ENCODE results near the gene PTGES. TPM values are rescaled to one million over a fixed set of nuclear protein-coding genes. Genes with fewer than 3 reads are reported as not detected.

Gene PTGES
- total RNA-seq, 1 experiment from 2014 or later: 2.5 TPM

GRCh38 chr9:129701549-129701948 lies 51.3 kb downstream of the PTGES start:
- DNase-seq (ENCODE audit: low spot score) (no peak), ATAC-seq (no peak)
- H3K36me3 Mint-ChIP-seq: no peaks in the 10 kb centered on the region
- ChIA-PET CTCF (interaction anchor here (2.0 kb wide), 1 partner anchor 19 kb away, joined by 8 read pairs; no protein-coding TSS in a partner anchor), POLR2A (no interaction called here)
- TF ChIP-seq CREB1 (CRISPR knock-in tag; IDR thresholded peaks at IDR 0.05): no peak
- no peak for TF ChIP-seq KAT7 (CRISPR knock-in tag; IDR thresholded peaks at IDR 0.05; ENCODE audit: borderline replicate concordance)
- TF ChIP-seq SMAD3 (CRISPR knock-in tag; IDR thresholded peaks at IDR 0.05; ENCODE audit: borderline replicate concordance): no peak
- TF ChIP-seq NFATC4 (CRISPR knock-in tag; IDR thresholded peaks at IDR 0.05): no peak
- no peak for TF ChIP-seq E2F5 (CRISPR knock-in tag; IDR thresholded peaks at IDR 0.05)
- TF ChIP-seq AR (CRISPR knock-in tag; IDR thresholded peaks at IDR 0.05): no peak
- TF ChIP-seq PRRX2 (CRISPR knock-in tag; IDR thresholded peaks at IDR 0.05): no peak
- no peak for TF ChIP-seq GTF2I (CRISPR knock-in tag; conservative IDR thresholded peaks at IDR 0.05)
- no peak for TF ChIP-seq ELF4 (CRISPR knock-in tag; IDR thresholded peaks at IDR 0.05; ENCODE audit: low read depth)
- no peak for TF ChIP-seq SMAD4 (CRISPR knock-in tag; IDR thresholded peaks at IDR 0.05)
- TF ChIP-seq FOXK1 (CRISPR knock-in tag; IDR thresholded peaks at IDR 0.05): no peak
- TF ChIP-seq ZNF425 (CRISPR knock-in tag; conservative IDR thresholded peaks at IDR 0.05): no peak
- H3K27me3 Mint-ChIP-seq (ENCODE audit: low read depth): peaks cover 5% of the 10 kb centered on the region; the same call in 1 of the 2 replicates
- H3K4me3 Mint-ChIP-seq: no peak overlapping the region
- H3K4me1 Mint-ChIP-seq: peaks cover 5% of the 10 kb centered on the region
- H3K27ac Mint-ChIP-seq: no peak overlapping the region
- H3K9me3 Mint-ChIP-seq: no peaks in the 10 kb centered on the region

- Mint-ChIP-seq H3K4me1 (peaks cover 5% of the 10 kb centered on the region), H3K27me3 (ENCODE audit: low read depth) (peaks cover 8% of the 10 kb centered on the region), H3K9me3 (no peaks in the 10 kb centered on the region), H3K4me3 (no peak overlapping the region), H3K36me3 (no peaks in the 10 kb centered on the region), H3K27ac (no peak overlapping the region)
- POLR2A ChIA-PET: no interaction called here
- ATAC-seq (no peak), DNase-seq (ENCODE audit: low spot score) (no peak)
- CTCF ChIA-PET: no interaction called here
- TF ChIP-seq ZNF219 (CRISPR knock-in tag; IDR thresholded peaks at IDR 0.05; ENCODE audit: borderline replicate concordance) (no peak), ATF1 (CRISPR knock-in tag; IDR thresholded peaks at IDR 0.05) (no peak), JAZF1 (CRISPR knock-in tag; IDR thresholded peaks at IDR 0.05) (no peak), E2F5 (CRISPR knock-in tag; IDR thresholded peaks at IDR 0.05) (no peak), ETV6 (CRISPR knock-in tag; IDR thresholded peaks at IDR 0.05) (no peak), FOXP1 (CRISPR knock-in tag; IDR thresholded peaks at IDR 0.05; ENCODE audit: borderline replicate concordance) (no peak), NR2C2 (CRISPR knock-in tag; IDR thresholded peaks at IDR 0.05) (no peak), MAX (CRISPR knock-in tag; IDR thresholded peaks at IDR 0.05) (no peak), EMX1 (CRISPR knock-in tag; IDR thresholded peaks at IDR 0.05) (no peak), SOX15 (CRISPR knock-in tag; IDR thresholded peaks at IDR 0.05) (no peak), IRF1 (CRISPR knock-in tag; IDR thresholded peaks at IDR 0.05) (no peak), SP1 (CRISPR knock-in tag; conservative IDR thresholded peaks at IDR 0.05) (no peak), NR1H2 (CRISPR knock-in tag; IDR thresholded peaks at IDR 0.05) (no peak), E2F1 (CRISPR knock-in tag; IDR thresholded peaks at IDR 0.05) (no peak)
Measured at GRCh38 chr9:129701054-129701453, 51.8 kb downstream of the PTGES start.
